A673 (cell line): ENCODE results near the gene PARD3. TPM values are rescaled to one million over a fixed set of nuclear protein-coding genes. Genes with fewer than 3 reads are reported as not detected.

Experiments used
- BruUV-seq: library from RNA; stranded (reverse); fragments of 400-500 nt; replicated peaks from 2 replicates; lab custom pipeline; 2021; lab: Mats Ljungman, UMichigan
- CTCF ChIA-PET: fragments of 300-600 bp; sonication (Branson Sonifier 250); formaldehyde crosslinking; loops from one replicate; lab custom pipeline; 2022; ENCODE audit warnings: antibody characterized with exemption; lab: Charles Lee
- POLR2A ChIA-PET: fragments of 300-600 bp; sonication (Branson Sonifier 250); formaldehyde crosslinking; loops from one replicate; lab custom pipeline; 2022; ENCODE audit warnings: antibody characterized with exemption; ENCODE audit not compliant: low non-redundant PET; lab: Charles Lee
- DNase-seq: peaks from one replicate; pipeline ENCODE4 v3.0.0-alpha.2; 2015; ENCODE audit warnings: low spot score
- H3K27ac ChIP-seq: fragments of 200-600 bp; sonication (generic); 2 replicates; pipeline ENCODE4 v1.5.1; 2016; ENCODE audit warnings: mixed run types, low read depth, mild to moderate bottlenecking, mixed read lengths, antibody characterized with exemption, low read length; ENCODE audit not compliant: poor library complexity, severe bottlenecking
- H3K27me3 ChIP-seq: fragments of 200-600 bp; sonication (generic); replicated peaks from 2 replicates; pipeline ENCODE4 v1.6.1; 2017; ENCODE audit warnings: mixed run types, low read depth, mild to moderate bottlenecking, mixed read lengths, antibody characterized with exemption, low read length; ENCODE audit not compliant: insufficient read depth, poor library complexity
- H3K36me3 ChIP-seq: fragments of 200-600 bp; sonication (generic); 2 replicates; pipeline ENCODE4 v1.6.1; 2016; ENCODE audit warnings: mixed run types, mild to moderate bottlenecking, mixed read lengths, antibody characterized with exemption, low read length; ENCODE audit not compliant: insufficient read depth, poor library complexity, severe bottlenecking
- H3K4me1 ChIP-seq: fragments of 200-600 bp; sonication (generic); 2 replicates; pipeline ENCODE4 v1.6.1; 2017; ENCODE audit warnings: mixed run types, mild to moderate bottlenecking, mixed read lengths, antibody characterized with exemption, low read length; ENCODE audit not compliant: insufficient read depth, poor library complexity, severe bottlenecking
- H3K4me3 ChIP-seq: fragments of 200-600 bp; sonication (generic); 2 replicates; pipeline ENCODE4 v1.5.1; 2016; ENCODE audit warnings: low read depth, mixed run types, mild to moderate bottlenecking, mixed read lengths, low read length; ENCODE audit not compliant: poor library complexity, severe bottlenecking
- H3K9me3 ChIP-seq: fragments of 200-600 bp; sonication (generic); 2 replicates; pipeline ENCODE4 v1.6.1; 2016; ENCODE audit warnings: mixed run types, low read depth, mild to moderate bottlenecking, mixed read lengths, antibody characterized with exemption, low read length; ENCODE audit not compliant: poor library complexity, severe bottlenecking
- EZH2 ChIP-seq: fragments of 200-600 bp; sonication (generic); IDR thresholded peaks from 2 replicates; pipeline ENCODE4 v1.6.1; 2017; ENCODE audit warnings: borderline replicate concordance, low read depth, mild to moderate bottlenecking, mixed read lengths, antibody characterized with exemption, low read length; ENCODE audit not compliant: poor library complexity, severe bottlenecking
- intact Hi-C: fragments of 100-400 bp; cut with micrococcal nuclease; formaldehyde crosslinking; loops from one replicate; pipeline ENCODE4 v1.10.0; 2022; ENCODE audit not compliant: unreplicated experiment
- total RNA-seq: library from RNA; stranded (reverse); gene quantifications from 2 replicates; pipeline ENCODE4 v1.2.3, GENCODE V29; 2021
- TF ChIP-seq, protein P1 (sequence below): fragments of 300-800, 200-600 bp; sonication (generic); conservative IDR thresholded peaks from 2 replicates; pipeline ENCODE4 v1.5.1; 2017; ENCODE audit warnings: low read depth, mild to moderate bottlenecking, antibody characterized with exemption, low read length, moderate library complexity, mixed read lengths

Gene PARD3
- total RNA-seq, 1 experiment from 2014 or later, result 28.0 TPM

DNA sequence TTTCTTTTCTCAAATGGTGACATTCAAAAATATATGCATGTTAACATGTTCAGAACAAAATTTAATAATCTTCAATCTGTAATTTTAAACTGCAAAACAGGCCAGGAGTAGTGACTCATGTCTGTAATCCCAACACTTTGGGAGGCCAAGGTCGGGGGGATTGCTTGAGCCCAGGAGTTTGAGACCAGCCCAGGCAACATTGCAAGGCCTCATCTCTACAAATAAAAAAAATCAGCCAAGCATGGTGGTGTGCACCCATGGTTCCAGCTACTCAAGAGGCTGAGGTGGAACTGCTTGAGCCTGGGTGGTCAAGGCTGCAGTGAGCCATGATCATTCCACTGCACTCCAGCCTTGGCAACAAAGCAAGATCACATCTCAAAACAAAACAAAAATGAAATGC, 394.3 kb downstream of the PARD3 start:
- no TSS peak for BruUV-seq
- TF ChIP-seq, protein P1, sequence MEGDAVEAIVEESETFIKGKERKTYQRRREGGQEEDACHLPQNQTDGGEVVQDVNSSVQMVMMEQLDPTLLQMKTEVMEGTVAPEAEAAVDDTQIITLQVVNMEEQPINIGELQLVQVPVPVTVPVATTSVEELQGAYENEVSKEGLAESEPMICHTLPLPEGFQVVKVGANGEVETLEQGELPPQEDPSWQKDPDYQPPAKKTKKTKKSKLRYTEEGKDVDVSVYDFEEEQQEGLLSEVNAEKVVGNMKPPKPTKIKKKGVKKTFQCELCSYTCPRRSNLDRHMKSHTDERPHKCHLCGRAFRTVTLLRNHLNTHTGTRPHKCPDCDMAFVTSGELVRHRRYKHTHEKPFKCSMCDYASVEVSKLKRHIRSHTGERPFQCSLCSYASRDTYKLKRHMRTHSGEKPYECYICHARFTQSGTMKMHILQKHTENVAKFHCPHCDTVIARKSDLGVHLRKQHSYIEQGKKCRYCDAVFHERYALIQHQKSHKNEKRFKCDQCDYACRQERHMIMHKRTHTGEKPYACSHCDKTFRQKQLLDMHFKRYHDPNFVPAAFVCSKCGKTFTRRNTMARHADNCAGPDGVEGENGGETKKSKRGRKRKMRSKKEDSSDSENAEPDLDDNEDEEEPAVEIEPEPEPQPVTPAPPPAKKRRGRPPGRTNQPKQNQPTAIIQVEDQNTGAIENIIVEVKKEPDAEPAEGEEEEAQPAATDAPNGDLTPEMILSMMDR, result no peak
- no peak for TF ChIP-seq EZH2
- no peak overlapping the region for H3K27ac ChIP-seq
- intact Hi-C loops, result no loop called here
- no peak for DNase-seq
- no peaks in the 10 kb centered on the region for H3K9me3 ChIP-seq
- H3K4me1 ChIP-seq, result no peaks in the 10 kb centered on the region
- POLR2A ChIA-PET, result no interaction called here
- CTCF ChIA-PET, result no interaction called here
- no peaks in the 10 kb centered on the region for H3K27me3 ChIP-seq
- no peak overlapping the region for H3K4me3 ChIP-seq
- H3K36me3 ChIP-seq, result no peaks in the 10 kb centered on the region

DNA sequence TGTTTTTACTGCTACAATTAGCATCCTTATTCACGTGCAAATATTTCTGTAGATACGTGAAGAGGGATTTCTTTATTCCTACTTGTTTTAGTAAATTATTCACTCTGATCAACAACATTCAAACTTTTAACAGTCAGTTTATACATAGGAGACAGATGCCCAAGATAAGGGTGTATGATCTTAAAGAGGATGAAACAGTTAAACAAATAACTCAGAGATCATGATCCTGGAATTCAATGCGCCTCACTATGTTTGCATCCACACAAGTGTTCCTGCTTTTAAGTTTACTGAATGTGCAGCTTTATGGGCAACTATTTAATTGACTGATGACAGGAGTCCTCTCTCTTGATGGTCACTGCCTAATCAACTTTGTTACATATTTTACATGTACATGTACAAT, 394.8 kb downstream of the PARD3 start:
- Histone ChIP-seq H3K9me3 (no peaks in the 10 kb centered on the region), H3K4me1 (no peaks in the 10 kb centered on the region), H3K27ac (no peak overlapping the region), H3K4me3 (no peak overlapping the region), H3K27me3 (no peaks in the 10 kb centered on the region), H3K36me3 (no peaks in the 10 kb centered on the region)
- TF ChIP-seq EZH2, result no peak
- TF ChIP-seq, protein P1, result no peak
- BruUV-seq, result no TSS peak
- ChIA-PET CTCF (no interaction called here), POLR2A (no interaction called here)
- no peak for DNase-seq
- intact Hi-C loops, result no loop called here

DNA sequence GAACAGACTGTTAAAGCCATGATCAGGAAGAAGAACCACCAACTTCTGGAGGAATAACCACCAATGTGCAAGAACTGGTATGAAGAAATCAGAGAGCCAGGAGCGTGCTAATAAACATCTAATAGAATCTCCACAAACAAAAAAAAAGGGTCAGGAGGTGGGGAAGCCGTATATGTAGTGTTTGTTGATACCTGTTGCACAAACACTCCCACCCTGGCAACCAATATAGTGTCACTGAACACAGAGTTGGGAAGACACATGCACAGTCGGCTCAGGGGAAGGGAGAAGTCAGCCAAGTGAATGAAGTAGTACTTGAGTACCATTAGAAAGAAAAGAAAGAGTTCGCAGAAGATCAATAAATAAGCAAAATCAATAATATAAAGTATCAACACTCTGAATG, 400.1 kb downstream of the PARD3 start:
- no peaks in the 10 kb centered on the region for H3K9me3 ChIP-seq
- ChIA-PET CTCF (no interaction called here), POLR2A (no interaction called here)
- H3K27ac ChIP-seq, result no peak overlapping the region
- no peak for DNase-seq
- no TSS peak for BruUV-seq
- no peaks in the 10 kb centered on the region for H3K4me1 ChIP-seq
- no peak overlapping the region for H3K4me3 ChIP-seq
- H3K27me3 ChIP-seq, result no peaks in the 10 kb centered on the region
- no peaks in the 10 kb centered on the region for H3K36me3 ChIP-seq
- intact Hi-C loops, result loop anchor here (10.0 kb wide), 1 partner anchor 220 kb away; no protein-coding TSS in a partner anchor
- TF ChIP-seq EZH2, result no peak
- TF ChIP-seq, protein P1, result no peak
